ENCODE results near the gene SOCS7. TPM values are rescaled to one million over a fixed set of nuclear protein-coding genes. Genes with fewer than 3 reads are reported as not detected.

The SOCS7 gene
- total RNA-seq, 1 donor from 2014 or later, result 13.2 TPM

DNA sequence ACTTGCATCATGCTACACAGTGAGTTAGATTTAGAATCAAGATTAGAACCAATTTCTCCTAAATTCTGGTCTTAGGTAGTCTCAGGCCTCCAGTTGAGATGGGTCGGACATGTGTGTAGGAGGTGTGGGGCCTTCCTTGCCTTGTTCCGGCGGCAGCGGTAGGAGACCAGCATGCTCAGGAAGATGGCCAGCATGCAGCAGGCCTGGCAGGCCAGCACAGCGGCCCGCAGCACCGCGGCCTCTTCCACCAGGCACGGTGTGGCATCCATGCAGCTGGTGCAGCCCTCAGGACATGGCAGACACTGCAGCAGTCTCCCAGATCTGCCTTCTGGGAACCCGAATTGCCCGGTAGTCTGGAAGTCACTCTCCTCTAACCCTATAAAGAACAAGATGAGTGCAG, 14.8 kb upstream of the SOCS7 start:
- no peak for DNase-seq (ENCODE audit: extremely low read depth, low read depth, low spot score)

DNA sequence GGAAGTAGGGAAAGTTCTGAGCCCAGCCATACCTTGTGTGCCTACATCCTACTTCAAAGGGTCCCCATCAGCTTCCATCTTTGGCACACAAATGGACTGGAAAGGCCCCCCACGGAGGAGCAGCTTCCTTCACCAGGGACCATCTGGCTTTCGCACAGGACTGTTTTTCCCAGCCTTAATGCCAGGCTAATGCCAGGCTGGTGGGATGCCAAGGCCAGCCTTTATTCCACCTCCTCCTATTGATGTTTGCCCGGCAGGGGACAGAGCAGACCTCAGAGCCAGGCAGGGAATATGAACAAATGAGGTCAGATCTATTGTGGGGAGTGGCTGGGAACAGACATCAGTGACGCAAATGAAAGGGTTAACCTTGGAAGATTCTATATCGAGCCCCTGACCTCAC, 13.6 kb upstream of the SOCS7 start:
- no peak for DNase-seq (ENCODE audit: extremely low read depth, low read depth, low spot score)

DNA sequence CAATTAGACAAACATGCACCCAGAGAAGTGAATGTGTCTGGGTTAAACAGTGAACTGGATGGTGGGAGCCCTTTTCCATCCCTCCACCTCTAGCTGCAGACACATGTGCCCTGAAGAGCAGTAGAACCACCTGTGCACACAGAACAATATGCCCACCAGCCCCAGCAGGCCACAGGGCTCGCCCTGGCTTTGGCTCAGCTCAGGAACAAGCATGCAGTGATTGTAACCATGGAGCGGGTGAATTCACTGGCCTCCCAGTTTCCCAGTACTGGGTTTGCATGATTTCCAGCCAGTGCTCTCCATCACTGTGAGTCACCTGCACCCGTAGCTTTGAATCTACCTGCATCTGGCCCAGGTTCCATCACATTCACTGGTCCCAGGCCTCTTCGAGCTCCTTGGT, 13.1 kb upstream of the SOCS7 start:
- DNase-seq (ENCODE audit: extremely low read depth, low read depth, low spot score), result no peak

DNA sequence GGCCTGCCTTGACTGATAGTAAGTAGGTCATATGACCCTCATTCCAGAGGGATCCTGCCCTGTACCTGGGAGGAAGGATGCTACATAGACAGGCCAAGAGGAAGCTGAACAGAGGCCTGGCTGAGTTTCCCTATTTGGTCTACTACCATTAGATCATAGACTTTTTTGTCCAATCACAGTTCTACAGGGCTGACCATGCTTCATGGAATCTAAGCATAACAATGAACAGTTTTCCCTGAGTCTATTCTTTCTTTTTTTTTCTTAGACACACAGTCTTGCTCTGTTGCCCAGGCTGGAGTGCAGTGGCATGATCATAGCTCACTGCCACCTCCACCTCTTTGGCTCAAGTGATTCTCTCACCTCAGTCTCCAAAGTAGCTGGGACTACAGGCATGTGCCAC, 11.8 kb upstream of the SOCS7 start:
- no peak for DNase-seq (ENCODE audit: extremely low read depth, low read depth, low spot score)

DNA sequence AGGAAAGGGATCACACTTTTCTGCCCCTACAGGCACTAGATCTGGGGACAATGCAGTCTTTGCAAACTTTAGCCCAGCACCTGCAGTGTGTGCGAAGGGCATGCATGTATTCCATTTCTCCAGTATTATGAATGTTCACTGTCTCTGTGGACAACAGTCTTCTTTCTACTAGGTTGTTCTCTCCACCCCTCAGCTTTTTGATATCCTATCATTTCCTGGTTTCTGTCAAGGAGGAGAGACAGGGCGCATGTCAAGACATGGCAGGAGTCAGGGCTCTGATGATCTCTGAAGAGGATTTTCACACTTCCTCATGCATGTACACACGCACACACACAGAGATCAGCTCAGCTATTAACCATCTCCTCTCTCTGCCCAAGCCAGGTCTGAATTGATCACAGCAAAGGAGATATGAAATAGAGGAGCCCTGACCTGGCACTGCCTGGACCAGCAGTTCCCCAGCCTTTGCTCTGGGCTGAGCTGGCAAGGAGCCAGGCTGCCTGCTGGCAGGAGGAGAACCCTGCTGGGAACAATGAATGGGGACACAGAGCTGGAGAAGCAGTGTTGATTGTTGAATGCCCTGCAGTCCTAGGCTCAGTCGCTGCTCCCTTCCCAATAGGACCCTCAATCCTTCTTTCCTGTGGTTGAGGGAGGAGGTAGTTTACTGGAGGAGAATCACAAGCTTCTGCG, 10.5 kb upstream of the SOCS7 start:
- DNase-seq (ENCODE audit: extremely low read depth, low read depth, low spot score), result no peak

DNA sequence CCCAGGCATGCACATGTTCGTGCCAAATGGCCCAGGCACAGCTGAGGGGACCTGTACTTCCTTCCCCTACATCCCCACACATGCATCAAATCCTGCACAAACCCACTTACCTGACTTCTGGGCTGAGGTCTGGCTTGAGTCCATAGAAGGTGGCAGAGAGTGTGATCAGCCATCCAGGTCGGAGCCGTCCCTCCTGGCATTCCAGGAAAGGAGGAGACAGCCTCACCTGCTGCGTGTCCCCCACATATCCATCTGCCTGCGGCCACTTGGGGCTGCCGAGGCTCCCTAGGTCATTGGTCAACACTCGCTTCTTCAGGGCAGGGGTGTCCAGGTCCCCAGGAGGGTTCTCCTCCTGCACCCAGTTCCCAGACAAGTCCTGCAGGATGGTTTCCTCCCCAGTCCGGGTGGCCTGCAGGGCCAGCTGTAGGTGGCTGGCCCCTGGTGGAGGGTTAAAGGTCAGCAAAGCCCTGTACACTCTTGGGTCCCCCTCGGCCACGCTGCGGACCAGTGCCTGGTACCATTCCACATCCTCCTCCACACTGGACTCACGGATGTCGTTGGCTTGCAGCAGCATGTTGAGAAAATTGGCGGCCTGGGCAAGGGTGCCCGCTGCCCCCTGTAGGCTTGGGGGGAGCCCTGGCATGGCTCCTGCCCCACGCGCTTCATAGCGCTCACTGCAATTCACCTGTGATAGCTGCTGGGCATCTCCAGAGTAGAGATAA, 8.6 kb upstream of the SOCS7 start:
- no peak for DNase-seq (ENCODE audit: extremely low read depth, low read depth, low spot score)

GRCh38 chr17:38343608-38344419, 7.8 kb upstream of the SOCS7 start, which contains the start of gene GPR179:
TSS of gene GPR179 (minus strand) at chr17:38343956. CDS start at chr17:38343789, 167 bp downstream.
- no peak for DNase-seq (ENCODE audit: extremely low read depth, low read depth, low spot score)

- no peak for DNase-seq (ENCODE audit: extremely low read depth, low read depth, low spot score)
Observed at GRCh38 chr17:38344420-38344745, 7.3 kb upstream of the SOCS7 start.

GRCh38 chr17:38345743-38346142, 5.9 kb upstream of the SOCS7 start:
- DNase-seq (ENCODE audit: extremely low read depth, low read depth, low spot score), result no peak

- peak; percentile 64 for DNase-seq (ENCODE audit: extremely low read depth, low read depth, low spot score)
Observed at GRCh38 chr17:38349097-38349730, 2.4 kb upstream of the SOCS7 start.

- DNase-seq (ENCODE audit: extremely low read depth, low read depth, low spot score), result no peak
Observed at GRCh38 chr17:38350035-38350434, 1.6 kb upstream of the SOCS7 start.

DNA sequence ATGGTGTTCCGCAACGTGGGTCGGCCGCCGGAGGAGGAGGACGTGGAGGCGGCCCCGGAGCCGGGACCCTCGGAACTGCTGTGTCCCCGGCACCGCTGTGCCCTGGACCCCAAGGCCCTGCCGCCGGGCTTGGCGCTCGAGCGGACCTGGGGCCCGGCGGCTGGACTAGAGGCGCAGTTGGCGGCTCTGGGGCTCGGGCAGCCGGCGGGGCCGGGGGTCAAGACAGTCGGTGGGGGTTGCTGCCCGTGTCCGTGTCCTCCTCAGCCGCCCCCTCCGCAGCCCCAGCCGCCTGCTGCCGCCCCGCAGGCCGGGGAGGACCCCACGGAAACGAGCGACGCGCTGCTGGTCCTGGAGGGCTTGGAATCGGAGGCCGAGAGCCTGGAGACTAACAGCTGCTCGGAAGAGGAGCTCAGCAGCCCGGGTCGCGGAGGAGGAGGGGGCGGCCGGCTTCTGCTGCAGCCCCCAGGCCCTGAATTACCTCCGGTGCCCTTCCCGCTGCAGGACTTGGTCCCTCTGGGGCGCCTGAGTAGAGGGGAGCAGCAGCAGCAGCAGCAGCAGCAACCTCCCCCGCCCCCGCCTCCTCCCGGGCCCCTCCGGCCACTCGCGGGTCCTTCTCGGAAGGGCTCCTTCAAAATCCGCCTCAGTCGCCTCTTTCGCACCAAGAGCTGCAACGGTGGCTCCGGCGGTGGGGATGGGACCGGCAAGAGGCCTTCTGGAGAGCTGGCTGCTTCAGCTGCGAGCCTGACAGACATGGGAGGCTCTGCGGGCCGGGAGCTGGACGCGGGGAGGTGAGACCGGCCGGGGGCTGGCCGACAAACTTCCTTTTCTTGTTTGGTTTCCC, 821 bp downstream of the SOCS7 start:
- DNase-seq (ENCODE audit: extremely low read depth, low read depth, low spot score), result no peak

DNA sequence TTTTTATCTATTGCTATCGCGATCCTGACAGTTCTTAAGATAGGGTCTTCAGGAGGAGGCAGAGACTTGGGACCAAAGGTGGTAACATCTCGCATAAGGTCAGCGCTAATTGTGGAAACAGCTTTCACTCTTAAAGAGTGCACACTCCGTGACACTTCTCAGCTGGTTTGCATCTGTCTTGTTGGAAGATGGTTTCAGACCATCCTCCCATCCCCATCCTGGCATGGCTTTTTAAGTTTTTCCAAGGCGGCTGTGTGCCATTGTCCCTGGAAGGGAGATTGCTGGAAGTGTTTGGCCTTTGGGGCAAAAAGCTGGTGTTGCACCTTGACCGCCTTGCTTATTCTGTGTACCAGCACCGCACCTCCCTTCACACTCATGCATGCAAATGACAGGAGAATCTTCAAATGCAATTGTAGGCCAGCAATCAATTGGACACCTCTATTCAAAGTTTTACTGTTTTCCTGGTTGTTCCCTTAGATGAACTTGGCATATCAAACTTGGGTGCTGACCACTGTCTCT, 1.5 kb downstream of the SOCS7 start:
- no peak for DNase-seq (ENCODE audit: extremely low read depth, low read depth, low spot score)

- no peak for DNase-seq (ENCODE audit: extremely low read depth, low read depth, low spot score)
Observed at GRCh38 chr17:38353668-38354067, 2.0 kb downstream of the SOCS7 start.

DNA sequence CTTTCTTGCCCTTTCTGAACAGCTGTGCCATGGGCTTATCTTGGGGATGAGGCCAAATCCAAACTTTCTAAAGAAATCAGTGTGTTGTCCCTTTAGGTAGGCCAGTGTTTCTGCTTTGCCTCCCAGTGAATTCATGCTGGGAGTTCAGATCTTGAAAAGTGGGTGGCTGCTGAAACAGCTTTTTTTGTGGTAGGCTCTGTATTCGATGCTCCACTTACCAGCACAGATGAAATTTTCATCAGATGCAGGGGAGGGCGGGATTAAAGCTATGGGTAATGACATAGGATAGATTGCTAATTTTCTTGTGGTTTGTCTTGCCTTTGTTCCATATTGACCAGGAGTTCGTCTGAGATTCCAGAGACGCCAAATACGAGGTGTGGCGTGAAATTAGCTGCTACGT, 2.8 kb downstream of the SOCS7 start:
- no peak for DNase-seq (ENCODE audit: extremely low read depth, low read depth, low spot score)

GRCh38 chr17:38355251-38355650, 3.6 kb downstream of the SOCS7 start:
- DNase-seq (ENCODE audit: extremely low read depth, low read depth, low spot score), result no peak

DNA sequence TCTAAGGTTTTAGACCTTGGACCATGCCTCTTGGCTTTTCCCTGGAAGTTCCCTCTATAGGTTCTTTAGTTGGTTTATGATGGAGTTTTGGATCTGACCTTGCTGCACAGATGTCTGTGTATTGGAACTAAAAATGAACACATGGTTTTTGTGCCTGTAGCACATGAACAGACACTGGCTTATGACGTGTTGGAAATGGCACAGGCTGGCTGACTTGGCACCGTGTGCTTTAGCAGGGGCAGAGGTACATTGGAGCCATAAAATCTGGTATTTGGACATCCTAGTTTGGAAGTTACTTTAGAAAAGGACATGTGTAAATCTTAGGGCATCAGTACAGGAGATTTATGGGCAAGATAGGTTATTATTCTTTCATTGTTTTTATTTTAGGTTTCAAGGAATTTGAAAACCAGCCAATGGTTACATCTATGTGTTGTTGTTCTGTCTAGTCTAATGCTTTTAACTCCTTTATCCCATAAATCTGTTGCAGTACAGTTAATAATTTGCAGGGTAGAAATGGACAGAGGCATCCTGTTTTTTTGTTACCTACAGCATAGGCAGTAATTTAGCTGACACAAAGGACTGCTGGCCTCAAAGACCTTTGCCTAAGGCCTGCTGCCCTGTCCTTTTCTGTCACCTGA, 6.0 kb downstream of the SOCS7 start:
- no peak for DNase-seq (ENCODE audit: extremely low read depth, low read depth, low spot score)

DNA sequence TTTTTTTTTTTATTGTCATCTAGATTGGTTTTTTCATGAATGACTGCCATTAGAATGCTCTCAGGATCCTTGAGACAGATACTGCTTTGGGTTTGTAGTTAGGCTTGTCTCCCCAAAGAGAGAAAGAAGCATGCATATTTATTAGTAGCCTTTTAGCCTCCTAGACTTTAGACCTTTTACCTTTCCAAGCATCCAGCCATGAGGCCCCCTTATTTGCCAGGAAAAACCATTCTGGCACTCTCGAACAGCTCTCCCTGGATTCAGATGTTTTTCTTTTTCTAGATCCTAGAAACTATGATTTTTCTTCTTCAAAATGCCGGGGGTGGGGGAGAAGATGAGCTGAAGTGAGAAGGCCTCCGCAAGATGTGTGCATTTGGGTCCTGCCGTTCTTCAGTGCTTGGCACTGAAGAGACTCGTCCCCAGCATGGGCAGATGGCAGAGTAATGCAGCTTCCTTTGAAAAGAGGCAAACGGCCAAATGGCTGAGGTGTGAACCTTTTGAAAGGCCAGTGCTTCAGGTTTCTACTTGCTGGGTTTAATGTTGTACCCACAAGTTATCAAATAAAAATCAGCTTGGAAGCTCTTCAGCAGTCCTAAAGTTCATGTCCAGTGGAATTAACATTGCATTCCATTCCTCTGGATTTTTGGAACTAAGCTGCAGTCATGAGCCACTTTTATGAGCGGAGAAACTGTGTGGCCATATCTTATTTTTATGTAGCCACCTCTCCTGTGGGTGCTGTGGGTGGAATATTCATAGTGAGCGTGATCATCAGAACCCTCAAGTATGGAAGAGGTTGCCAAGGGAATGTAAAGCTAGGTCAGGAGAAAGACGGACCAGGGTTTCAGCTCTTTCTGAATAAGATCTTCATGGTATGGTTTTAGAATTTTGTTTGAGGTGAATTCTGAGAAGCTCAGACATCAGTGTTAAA, 7.2 kb downstream of the SOCS7 start:
- no peak for DNase-seq (ENCODE audit: extremely low read depth, low read depth, low spot score)

Data from glomerular endothelial cell (primary cell).